GM18870 (cell line): Measurements from ENCODE around the gene KIFC1.
"Not testable (repeated sequence)": the region's sequence is repeated elsewhere in the genome, so short reads cannot be mapped to it uniquely, and the experiment has no call there.

Source experiments
- ATAC-seq: cut with Tn5 transposase; IDR thresholded peaks from one replicate; pipeline ENCODE4 v1.9.1; 2021; ENCODE audit warnings: moderate library complexity; ENCODE audit not compliant: unreplicated experiment

Gene KIFC1, protein sequence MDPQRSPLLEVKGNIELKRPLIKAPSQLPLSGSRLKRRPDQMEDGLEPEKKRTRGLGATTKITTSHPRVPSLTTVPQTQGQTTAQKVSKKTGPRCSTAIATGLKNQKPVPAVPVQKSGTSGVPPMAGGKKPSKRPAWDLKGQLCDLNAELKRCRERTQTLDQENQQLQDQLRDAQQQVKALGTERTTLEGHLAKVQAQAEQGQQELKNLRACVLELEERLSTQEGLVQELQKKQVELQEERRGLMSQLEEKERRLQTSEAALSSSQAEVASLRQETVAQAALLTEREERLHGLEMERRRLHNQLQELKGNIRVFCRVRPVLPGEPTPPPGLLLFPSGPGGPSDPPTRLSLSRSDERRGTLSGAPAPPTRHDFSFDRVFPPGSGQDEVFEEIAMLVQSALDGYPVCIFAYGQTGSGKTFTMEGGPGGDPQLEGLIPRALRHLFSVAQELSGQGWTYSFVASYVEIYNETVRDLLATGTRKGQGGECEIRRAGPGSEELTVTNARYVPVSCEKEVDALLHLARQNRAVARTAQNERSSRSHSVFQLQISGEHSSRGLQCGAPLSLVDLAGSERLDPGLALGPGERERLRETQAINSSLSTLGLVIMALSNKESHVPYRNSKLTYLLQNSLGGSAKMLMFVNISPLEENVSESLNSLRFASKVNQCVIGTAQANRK

DNA sequence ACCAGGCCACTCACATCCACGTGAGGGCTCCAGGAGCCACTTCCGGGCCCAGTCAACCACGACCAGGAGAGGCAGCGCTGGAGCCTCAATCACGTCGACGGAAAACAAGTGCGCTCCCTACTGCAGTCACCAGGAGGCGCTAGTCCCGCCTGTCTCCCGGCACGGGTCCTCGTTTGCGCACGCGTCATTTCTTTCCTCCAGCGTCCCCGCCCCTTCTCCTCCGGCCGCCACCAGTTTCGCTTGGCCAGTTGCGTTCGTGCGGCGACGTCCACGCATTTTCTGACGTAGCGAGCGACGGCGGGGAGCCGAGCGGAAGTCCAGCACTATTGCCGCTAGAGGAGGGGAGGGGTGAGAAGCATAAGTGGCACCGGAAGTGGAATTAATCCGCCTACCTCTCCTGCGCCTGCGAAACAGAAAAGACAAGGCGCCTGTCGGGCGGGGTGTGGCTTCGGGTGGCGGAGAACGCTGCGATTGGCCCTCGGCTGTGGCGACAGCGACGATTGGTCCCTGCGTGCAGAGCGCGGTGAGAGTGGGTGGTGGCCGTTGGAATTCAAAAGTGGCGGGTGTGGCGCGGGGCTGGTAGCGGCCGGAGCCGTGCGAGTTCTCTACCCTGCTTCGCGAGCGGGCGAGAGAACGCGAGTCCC lies at the start of gene KIFC1:
Gene KIFC1 (plus strand): TSS at position 546 of the 644 bp plus-strand sequence. CDS start 163 bp downstream, outside the sequence.
- peak; percentile 83 for ATAC-seq

DNA sequence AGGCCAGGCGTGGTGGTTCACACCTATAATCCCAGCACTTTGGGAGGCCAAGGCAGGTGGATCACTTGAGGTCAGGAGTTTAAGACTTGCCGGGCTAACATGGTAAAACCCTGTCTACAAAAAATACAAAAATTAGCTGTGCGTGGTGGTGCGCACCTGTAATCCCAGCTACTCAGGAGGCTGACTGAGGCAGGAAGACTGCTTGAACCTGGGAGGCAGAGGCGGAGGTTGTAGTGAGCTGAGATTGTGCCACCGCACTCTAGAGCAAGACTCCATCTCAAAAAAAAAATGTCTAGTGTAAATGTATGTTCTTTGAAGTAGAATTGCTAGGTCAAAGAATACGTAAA lies 48.0 kb upstream of the KIFC1 start:
- not testable (repeated sequence) for ATAC-seq

DNA sequence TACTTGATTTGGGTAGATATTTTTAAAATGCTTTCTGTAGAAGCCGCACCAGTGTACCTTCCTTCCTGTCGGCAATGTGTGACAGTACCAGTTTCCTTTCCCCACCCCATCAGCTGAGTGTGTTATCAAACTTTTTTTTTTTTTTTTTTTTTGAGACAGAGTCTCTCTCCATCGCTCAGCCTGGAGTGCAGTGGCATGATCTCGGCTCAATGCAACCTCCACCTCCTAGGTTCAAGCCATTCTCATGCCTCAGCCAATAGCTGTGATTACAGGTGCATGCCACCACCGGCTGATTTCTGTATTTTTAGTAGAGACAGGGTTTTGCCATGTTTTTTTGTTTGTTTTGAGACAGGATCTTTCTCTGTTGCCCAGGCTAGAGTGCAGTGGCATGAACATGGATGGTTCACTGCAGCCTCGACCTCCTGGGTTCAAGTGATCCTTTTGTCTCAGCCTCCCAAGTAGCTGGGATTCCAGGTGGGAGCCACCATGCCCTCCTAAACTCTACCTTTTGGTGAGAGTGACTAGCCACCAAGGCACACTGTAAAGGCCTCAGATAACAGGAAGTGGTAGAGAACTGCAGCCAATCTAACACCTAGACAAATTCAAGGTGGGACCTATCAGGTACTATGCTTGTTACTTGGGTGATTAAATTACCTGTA lies 47.5 kb upstream of the KIFC1 start:
- ATAC-seq = no peak

DNA sequence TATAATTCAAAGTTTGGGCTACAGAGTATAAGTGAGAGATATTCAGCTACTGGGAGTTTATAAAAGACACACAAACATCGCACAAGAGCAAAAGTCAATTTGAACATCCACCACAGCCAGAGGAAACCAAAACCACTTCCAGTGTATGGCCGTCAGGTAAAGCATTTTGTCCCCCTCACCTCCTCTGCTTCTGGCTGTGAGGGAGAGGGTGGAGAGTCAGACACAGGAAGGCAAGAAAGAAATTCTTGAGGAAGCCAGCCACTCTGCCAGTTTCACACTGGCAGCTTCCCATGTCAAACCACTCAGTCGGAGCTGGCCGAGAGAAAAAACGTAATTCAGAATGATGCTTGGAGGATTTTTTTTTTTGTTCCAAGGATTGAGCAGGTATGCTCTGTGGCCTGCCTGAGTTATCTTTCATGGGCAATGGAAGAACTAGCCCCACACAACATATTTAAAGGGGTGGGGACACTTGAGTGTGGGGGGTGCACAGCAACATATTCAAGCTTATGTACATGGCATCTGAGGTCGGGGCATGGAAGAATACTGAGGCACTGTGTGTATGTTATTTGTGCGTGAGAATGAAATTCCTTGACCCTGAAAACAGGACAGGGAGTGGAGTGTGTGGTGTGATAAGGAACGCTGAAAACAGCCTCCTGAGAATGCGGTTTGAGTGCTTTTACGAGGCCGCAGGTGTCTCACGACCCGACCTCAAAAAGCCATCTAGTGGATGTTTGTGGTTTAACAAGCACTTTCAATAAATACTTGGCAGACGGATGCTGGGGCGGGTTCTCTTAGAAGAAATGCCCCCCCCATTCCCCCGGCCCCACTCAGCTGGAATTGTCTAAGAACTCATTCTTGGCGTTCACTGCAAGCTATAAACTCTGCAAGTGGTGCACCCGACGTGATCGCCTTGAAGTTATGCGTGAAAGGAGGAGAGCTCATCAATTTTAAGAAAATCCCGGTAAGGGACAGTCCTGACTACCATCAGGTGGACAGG lies 46.6 kb upstream of the KIFC1 start:
- no peak for ATAC-seq

DNA sequence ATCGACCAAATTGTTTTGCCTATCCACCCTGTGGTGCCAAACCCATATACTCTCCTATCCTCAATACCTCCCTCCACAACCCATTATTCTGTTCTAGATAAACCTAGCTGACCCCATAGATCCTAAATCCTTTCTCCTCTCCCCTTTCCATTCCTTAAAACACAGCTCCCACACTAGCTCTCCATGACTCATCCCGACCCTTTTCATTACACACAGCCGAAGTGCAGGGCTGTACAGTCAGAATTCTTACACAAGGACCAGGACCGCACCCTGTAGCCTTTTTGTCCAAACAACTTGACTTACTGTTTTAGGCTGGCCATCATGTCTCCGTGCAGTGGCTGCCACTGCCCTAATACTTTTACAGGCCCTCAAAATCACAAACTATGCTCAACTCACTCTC lies 44.7 kb upstream of the KIFC1 start:
- ATAC-seq = not testable (repeated sequence)

DNA sequence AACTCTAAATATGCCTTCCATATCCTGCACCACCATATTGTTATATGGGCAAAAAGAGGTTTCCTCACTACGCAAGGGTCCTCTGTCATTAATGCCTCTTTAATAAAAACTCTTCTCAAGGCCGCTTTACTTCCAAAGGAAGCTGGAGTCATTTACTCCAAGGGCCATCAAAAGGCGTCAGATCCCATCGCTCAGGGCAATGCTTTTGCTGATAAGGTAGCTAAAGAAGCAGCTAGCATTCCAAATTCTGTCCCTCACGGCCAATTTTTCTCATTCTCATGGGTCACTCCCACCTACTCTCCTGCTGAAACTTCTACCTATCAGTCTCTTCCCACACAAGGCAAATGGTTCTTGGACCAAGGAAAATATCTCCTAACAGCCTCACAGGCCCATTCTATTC lies 43.8 kb upstream of the KIFC1 start:
- ATAC-seq = no peak

DNA sequence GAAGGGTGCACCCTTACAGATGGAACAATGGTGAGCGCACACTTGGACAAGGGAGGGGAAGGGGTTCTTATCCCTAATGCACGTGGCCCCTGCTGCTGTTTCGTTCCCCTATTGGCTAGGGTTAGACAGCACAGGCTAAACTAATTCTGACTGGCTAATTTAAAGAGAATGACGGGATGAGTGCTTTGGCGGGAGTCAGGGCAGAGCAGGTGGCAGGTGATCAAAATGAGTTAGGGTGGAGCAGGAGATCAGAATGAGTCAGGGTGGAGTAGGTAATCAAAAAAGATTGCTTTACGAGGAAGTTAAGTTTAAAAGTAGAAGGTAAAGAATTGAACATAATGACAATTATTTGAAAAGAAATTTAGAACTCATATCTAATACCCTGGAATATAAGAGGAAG lies 35.8 kb upstream of the KIFC1 start:
- ATAC-seq = not testable (repeated sequence)

DNA sequence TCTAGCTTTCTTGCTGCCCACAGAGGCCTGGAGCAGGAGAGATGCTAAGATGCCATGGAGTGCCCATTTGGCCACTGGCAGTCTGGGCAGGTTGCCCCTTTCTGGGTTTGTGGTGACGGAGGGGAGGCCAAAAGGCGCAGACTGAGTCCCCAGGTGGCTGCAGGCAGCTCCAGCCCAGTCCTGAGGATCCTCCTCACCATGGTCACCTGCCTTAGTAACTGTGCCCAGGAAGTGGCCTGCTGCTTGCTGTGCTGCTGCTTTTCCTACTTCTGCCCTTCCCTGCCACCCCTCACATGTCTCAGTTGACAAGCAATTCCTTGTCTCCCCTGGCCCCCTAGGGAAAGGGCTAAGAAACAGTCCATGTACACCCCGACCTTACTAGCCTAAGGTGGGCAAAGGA lies 35.3 kb upstream of the KIFC1 start:
- no peak for ATAC-seq

DNA sequence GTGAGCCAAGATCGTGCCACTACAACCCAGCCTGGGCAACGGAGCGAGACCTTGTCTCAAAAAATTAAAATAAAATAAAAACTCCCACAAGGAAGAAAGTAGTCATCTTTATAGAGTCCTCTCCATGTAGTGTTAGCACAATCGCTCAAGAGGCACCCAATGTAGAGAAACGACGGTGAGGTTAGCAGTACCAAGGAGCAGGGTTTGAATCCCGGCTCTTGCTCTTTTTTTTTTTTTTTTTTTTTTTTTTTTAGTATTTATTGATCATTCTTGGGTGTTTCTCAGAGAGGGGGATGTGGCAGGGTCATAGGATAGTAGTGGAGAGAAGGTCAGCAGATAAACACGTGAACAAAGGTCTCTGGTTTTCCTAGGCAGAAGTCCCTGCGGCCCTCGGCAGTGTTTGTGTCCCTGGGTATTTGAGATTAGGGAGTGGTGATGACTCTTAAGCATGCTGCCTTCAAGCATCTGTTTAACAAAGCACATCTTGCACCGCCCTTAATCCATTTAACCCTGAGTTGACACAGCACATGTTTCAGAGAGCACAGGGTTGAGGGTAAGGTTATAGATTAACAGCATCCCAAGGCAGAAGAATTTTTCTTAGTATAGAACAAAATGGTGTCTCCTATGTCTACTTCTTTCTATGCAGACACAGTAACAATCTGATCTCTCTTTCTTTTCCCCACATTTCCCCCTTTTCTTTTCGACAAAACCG lies 34.3 kb upstream of the KIFC1 start:
- not testable (repeated sequence) for ATAC-seq

DNA sequence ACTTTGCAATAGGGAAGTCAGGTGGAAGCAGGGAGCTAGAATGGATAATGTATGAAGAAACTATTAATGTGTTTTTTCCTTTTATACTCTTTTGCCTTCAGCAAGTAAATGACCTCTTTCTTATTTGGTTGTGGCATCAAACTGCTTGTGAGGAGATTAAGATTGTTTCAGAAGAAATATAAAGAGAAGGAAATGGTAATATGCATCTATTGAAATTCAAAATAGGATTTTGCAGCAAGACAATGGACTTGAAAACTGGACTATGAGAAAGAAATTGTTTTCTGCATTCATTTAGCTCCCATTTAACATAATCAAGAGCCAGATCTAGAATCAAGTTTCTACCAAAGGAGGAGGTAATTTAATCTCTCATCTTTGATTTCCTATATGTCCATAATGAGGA lies 32.3 kb upstream of the KIFC1 start:
- no peak for ATAC-seq

DNA sequence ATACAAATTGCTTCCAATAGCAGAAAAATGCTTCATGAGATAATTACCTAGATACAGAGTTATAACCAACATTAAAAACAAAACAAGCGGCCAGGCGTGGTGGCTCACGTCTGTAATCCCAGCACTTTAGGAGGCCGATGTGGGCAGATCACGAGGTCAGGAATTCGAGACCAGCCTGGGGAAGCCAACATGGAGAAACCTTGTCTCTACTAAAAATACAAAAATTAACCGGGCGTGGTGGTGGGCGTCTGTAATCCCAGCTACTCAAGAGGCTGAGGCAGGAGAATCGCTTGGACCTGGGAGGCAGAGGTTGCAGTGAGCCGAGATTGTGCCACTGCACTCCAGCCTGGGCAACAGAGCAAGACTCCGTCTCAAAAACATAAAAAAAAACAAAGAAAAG lies 28.1 kb upstream of the KIFC1 start:
- not testable (repeated sequence) for ATAC-seq

DNA sequence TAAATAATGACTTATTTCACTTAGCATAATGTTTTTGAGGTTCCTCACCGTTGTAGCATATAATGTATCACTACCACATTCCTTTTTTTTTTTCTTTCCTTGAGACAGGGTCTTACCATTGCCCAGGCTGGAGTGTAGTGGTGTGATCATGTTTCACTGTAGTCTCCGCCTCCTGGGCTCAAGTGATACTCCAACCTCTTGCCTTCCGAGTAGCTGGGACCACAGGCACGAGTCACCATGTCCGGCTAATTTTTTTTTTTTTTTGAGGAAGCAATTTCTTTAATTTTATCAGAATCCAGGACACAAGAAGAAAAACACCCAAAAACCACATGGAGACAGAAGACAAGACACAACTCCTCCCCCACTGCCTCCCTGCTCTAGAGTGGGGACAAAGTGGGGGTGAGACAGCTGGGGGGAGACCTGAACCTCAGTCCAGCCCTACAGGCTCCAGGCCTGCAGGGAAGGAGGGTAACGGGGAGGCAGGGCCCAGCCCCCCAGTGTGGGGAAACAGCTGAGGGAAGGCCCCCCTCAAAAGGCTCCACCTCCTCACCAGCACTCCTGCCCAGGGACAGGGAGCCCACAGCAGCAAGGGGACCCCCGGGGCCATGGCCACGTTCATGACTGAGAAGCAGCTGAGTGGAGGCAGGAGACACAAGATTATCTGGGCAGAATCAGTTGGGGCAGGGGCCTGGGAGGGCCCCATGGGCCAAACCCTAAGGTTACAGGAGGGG lies 27.0 kb upstream of the KIFC1 start:
- not testable (repeated sequence) for ATAC-seq

DNA sequence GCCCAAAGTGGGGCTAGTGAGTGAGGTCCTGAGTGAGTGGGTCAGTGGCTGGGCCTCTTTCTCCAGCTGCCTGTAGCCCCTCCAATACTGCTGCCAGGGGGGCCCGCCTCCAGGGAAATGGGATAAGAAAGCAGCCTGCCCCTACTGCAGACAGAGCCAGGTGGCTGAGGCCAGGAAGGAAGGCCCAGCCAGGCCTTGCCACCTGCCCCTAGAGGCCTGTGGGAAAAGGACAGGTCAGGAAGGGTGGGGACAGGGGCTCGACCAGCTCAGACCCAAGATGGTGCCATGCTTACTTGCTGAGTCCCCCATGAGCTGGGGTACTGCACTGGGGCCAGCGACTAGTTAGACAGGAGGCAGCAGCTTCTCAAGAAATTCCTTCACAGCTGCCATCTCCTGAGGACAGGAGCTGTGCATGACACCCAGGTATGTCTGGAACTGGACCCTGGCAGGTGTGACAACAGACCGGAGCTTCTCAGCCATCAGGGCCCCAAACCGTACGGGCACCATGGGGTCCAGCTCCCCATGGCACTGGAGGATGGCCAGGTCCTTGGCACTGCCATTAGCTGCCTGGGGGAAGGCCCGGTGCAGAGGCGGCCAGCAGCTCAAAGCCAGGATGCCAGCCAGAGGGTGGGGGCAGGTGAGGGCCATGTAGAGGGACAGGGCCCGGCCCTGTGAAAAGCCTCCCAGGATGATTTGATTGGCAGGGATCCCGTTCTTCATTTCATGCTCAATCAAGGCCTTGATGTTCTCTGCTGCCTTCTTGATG lies 26.2 kb upstream of the KIFC1 start:
- not testable (repeated sequence) for ATAC-seq

DNA sequence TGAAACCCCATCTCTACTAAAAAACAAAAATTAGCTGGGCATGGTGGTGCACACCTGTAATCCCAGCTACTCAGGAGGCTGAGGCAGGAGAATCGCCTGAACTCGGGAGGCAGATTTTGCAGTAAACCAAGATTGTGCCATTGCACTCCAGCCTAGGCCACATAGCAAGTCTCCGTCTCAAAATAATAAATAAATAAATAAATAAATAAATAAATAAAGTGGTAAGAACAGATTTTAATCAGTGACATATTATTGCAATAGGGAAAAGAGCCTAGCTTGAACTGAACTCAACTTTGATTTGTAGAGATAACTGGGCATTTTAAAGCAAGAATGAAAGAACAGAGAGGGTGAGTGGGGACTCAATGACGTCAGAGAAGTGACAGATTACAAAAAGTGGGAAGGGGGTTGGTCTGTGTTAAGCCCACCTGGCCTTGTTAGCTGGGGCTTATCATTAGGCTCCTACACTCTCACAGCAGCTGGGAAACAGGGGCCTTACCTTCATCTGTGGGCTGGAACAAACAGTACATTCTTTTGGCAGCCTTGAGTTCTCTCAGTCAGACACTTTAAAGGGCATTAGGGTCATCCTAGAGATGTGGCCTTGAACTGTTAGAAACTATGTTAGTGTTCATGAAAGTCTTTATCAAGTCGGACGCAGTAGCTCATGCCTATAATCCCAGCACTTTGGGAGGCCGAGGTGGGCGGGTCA lies 24.5 kb upstream of the KIFC1 start:
- no peak for ATAC-seq

DNA sequence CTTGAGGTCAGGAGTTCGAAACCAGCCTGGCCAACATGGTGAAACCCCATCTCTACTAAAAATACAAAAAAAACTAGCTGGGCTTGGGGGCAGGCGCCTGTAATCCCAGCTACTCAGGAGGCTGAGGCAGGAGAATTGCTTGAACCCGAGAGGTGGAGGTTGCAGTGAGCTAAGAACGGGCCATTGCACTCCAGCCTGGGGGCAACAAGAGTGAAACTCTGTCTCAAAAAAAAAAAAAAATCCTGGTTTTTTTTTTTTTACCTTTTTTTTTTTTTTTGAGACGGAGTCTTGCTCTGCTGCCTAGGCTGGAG lies 24.0 kb upstream of the KIFC1 start:
- ATAC-seq = not testable (repeated sequence)

DNA sequence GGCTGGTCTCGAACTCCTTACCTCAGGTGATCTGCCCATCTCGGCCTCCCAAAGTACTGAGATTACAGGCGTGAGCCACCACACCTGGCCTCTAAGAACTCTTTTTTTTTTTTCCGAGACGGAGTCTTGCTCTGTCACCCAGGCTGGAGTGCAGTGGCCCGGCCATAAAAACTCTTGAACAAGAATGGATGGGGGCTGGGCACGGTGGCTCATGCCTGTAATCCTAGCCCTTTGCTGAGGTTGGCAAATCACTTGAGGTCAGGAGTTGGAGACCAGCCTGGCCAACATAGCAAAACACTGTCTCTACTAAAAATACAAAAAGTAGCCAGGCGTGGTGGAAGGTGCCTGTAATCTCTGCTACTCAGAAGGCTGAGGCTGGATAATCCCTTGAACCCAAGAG lies 19.7 kb upstream of the KIFC1 start:
- not testable (repeated sequence) for ATAC-seq

DNA sequence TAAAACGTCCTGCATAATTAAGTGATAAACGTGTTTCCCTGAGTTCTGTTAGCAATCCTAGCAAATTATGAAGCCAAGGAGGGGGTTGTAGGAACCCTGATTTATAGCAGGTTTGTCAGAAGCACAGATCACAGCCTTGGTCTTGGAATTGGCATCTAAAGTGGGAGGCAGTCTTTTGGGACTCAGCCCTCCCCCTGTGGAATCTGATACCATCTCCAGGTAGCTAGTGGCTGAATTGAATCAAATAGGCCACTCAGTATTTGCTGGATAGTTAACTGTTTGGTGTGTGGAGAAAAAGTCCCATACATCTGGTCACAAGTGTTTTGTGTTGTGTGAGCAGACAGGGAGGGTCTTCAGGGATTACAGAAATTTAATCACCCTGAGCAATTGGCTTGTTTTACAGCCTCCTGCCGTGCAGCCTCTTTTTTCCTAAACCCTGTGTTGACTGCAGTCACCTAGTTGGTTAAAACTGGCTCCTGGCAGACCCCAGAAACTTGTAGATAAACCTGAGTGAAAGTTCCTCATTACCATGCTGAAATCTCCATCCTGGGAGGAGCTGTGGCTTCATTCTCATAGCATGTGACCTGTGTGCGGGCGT lies 19.0 kb upstream of the KIFC1 start:
- ATAC-seq = no peak
